NCI-H2029 treated with DMSO at 0.1 percent for 48 hours (cell line): ENCODE data around the gene SOWAHA.
"Not testable (repeated sequence)": the region's sequence is repeated elsewhere in the genome, so short reads cannot be mapped to it uniquely, and the experiment has no call there.

ENCODE experiments used
- DNase-seq: peaks from one replicate; lab custom pipeline; 2025; lab: John Stamatoyannopoulos, UW

SOWAHA gene

GRCh38 chr5:132777209-132778069 is 35.7 kb upstream of the SOWAHA start, which contains the start of gene SEPTIN8:
TSS of gene SEPTIN8 (minus strand) at chr5:132777239. CDS start at chr5:132777137, 102 bp downstream.
- no peak for DNase-seq

- no peak for DNase-seq
Observed at GRCh38 chr5:132778129-132778528, 35.0 kb upstream of the SOWAHA start.

DNA sequence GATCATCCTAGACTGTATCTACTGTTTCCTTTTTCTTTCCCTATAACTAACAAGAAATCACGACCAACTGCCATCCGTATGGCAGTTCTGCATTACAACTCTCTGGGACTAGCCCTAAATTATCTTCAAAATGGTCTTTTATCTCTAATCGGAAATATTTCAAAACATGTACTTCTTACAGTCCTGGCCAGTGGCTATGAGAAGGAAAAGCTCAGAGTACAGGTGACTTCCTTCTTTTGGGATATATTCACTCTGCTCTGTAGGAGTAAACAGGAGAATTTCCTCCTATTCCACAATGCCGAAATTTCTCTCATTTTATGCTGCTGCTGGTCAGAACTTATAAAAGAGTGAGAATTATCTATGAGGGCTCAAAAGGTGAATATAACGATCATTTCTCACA is 34.2 kb upstream of the SOWAHA start:
- no peak for DNase-seq

DNA sequence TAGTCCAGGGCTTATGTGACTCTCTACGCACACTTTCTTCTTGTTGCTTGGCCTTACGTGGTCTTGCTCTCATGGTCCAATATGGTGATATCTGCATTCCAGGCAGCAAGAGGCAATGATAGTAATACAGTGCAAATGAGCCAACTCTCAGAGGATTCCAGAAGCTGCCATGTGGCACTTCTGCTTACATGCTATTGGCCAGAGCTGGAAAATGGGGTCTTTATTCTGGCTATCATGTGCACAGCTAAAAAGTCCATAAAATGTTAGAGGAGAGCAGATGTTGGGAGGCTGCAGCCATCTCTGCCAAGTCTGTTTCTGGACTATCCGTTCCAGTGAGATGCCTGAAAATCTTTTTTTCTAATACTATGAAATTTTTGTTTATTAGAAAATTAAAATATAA is 33.1 kb upstream of the SOWAHA start:
- no peak for DNase-seq

- DNase-seq = no peak
Observed at GRCh38 chr5:132780577-132780976, 32.5 kb upstream of the SOWAHA start.

GRCh38 chr5:132781029-132781428 is 32.1 kb upstream of the SOWAHA start:
- no peak for DNase-seq

- no peak for DNase-seq
Observed at GRCh38 chr5:132782101-132782500, 31.0 kb upstream of the SOWAHA start.

GRCh38 chr5:132785365-132785764 is 27.7 kb upstream of the SOWAHA start:
- DNase-seq = no peak

DNA sequence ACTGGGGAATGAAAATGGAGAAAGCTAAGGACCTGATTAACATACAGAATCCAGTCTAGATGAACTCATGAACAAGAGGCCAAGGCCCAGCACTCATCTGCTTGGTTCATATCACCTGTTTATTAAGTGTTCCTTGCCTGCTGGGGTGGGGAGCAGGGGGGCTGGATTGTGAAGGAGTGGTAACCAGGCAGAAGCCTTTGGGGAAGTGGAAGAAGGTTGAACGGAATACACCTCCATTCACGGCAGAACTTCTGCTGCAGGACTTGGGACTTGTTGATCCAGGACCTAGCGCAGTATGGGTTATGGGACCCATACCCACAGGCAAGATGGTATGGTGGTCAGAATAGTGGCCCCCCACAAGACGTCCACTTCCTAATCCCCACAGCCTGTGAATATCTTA is 27.2 kb upstream of the SOWAHA start:
- DNase-seq = no peak

DNA sequence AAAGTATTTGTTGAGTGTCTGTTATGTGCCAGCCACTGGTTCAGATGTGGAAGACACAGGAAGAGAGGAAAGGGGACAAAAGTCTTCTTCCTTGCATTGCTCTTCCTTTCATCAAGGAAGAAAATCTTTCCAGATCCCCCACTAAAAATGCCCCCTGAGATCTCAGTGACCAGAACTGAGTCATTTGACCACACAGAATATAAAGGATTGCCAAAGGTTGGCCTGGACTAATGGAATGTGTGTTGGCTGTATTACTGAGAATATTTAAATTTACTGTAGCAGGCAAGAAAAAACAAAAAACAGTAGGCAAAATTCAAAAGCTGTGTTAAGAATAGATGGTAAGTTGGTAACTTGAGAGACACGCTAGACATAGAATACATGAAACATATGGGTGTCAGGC is 26.0 kb upstream of the SOWAHA start:
- no peak for DNase-seq

DNA sequence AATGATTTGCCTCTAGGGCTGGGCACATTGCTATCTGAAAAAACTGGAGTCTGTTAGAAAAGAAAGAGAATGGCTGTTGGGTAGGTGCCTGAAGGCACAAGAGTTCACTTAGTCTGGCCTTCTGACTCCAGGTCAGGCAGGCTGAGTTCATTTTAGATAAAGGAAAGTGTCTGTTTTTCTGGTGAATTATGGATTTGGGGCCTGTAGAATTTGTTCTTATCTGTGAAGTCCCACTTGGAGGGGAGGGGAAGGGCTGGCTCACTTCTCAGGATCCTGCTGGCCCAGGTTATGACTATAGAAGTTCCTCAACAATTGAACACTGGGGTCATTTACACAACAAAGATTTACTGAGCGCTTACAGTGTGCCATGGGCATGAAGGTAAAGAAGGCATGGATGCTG is 24.6 kb upstream of the SOWAHA start:
- DNase-seq = no peak

GRCh38 chr5:132788990-132789886 is 23.9 kb upstream of the SOWAHA start:
- no peak for DNase-seq

DNA sequence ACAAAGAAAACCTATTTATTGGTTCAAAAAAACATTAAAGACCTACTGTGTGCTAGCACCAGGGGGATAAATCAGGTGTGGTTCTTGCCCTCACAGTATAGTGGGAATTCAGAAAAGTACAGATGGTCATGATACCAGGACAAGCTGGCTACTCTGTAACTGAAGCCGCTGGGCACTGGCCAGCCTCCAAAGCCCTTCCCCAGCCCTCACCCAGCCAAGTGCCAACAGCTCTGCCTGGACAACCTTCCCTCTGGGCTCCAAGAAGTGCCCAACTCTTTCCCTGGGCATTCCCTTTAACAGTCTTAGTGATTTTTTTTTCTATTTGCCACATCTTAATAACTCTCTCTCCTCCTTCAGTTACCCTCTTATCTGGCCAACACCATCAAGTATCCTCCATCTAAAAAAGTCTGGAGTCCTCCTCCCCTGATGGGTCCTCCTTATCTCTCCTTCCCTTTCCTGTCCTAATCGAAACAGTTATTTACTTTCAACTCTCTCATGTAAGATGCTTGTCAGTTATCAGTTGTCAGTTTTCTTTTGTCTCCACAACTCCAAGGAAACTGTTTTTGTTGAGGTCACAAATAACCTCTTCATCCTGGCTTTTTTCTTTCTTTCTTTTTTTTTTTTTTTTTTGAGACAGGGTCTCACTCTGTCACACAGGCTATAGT is 22.8 kb upstream of the SOWAHA start:
- DNase-seq = no peak

DNA sequence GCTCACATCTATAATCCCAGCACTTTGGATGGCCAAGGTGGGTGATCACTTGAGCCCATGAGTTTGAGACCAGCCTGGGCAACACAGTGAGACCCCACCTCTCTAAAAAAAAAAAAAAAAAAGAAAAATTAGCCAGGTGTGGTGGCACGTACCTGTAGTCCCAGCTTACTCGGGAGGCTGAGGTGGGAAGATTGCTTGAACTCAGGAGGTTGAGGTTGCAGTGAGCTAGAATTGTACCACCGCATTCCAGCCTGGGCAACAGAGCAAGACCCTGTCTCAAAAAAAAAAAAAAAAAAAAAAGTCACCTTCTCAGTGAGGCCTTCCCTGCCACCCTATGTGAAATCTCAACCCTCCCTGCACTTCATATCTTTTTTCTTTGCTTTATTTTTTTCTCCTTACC is 22.1 kb upstream of the SOWAHA start:
- DNase-seq = no peak

GRCh38 chr5:132797651-132798050 is 15.5 kb upstream of the SOWAHA start:
- no peak for DNase-seq

DNA sequence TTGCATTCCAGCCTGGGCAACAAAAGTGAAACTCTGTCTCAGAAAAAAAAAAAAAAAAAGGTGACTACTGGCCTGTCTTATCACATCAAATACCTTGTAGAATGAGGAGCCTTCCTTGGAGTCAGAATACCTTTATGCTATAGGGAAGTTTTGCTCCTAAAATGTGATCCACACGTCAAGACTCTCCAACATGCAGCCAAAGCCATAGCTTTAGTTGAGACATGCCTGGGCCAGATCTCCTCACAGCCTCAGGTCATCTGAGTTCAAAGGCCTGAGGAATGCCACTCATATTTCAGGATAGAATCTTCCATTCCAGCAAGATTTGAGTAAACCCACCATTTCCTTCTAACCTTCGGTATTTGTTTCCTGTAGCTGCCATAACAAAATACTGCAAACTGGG is 13.7 kb upstream of the SOWAHA start:
- DNase-seq = no peak

DNA sequence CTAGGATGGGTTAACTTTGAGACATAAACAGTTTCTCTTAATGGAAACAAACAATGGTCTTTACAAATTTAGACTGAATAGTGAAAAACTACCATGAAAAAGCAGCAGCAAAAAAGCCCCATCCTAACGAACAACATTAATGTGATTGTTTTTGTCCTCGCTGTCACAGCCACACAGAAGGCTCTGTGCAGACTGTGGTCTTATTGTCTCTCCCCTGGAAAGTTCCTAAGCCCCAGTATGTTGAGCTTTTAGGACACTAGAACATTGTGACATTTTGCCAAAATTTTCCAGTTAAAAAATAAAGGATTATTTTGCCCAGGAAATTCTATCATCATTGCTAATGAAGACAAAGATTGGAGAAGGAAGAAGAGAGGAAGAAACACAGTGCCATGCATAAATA is 12.6 kb upstream of the SOWAHA start:
- no peak for DNase-seq

DNA sequence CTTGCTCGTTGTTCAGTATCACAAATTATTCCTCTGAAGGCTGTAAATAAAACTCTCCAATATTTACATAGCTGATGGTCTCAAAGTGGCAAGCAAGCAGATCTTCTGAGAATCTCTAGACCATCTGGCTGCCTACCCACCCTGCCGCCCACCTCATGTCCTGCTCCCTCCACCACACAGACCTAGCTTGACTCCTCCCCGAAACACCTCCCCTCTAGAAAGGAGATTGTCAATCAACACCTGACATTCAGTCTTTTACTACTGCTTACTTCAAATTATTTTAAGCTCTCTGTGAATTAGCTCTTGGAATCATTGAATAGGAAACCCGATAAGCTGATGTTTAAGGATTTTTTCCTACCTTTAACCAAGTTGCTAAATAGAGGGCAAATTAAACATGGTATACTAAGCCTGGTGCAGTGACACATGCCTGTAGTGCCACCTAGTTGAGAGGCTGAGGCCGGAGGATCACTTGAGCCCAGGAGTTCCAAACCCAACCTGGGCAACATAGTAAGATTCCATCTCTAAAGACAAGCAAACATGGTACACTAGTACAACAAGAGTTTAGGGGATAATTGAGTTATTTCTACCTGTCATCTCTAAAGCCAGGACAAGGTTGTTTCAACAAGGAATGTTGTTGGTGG is 10.9 kb upstream of the SOWAHA start:
- no peak for DNase-seq

DNA sequence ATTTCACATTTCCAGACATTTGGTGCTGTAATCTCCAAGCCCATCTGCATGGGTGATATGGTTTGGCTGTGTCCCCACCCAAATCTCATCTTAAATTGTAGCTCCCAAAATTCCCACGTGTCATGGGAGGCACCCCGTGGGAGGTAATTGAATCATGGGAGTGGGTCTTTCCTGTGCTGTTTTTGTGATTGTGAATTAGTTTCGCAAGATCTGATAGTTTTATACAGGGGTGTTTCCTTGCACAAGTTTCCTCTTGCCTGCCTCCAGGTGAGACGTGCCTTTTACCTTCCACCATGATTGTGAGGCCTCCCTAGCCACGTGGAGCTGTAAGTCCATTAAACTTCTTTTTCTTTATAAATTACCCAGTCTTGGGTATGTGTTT is 10.4 kb upstream of the SOWAHA start:
- not testable (repeated sequence) for DNase-seq

DNA sequence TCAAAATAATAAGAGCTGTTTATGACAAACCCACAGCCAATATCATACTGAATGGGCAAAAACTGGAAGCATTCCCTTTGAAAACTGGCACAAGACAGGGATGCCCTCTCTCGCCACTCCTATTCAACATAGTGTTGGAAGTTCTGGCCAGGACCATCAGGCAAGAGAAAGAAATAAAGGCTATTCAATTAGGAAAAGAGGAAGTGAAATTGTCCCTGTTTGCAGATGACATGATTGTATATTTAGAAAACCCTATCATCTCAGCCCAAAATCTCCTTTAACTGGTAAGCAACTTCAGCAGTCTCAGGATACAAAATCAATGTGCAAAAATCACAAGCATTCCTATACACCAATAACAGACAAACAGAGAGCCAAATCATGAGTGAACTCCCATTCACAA is 8.9 kb upstream of the SOWAHA start:
- not testable (repeated sequence) for DNase-seq

- not testable (repeated sequence) for DNase-seq
Observed at GRCh38 chr5:132805872-132806271, 7.2 kb upstream of the SOWAHA start.

DNA sequence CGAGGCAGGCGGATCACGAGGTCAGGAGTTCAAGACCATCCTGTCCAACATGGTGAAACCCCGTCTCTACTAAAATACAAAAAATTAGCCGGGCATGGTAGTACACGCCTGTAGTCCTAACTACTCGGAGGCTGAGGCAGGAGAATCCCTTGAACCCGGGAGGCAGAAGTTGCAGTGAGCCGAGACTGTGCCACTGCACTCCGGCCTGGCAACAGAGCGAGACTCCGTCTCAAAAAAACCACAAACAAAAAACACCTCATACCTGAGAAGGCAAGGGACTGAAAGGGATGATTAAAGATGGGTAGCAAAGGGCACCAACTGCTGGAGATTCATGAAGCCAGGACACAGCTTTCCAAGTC is 6.3 kb upstream of the SOWAHA start:
- not testable (repeated sequence) for DNase-seq
